ENCODE measurements around the gene HELZ. TPM values are rescaled to one million over a fixed set of nuclear protein-coding genes. Genes with fewer than 3 reads are reported as not detected.

HELZ gene
- total and polyA plus RNA-seq, 2 of the 8 experiments (the other 6 are each of a cell fraction or from before 2014, with no cell fraction given) = 10.0 to 48.7 TPM

DNA sequence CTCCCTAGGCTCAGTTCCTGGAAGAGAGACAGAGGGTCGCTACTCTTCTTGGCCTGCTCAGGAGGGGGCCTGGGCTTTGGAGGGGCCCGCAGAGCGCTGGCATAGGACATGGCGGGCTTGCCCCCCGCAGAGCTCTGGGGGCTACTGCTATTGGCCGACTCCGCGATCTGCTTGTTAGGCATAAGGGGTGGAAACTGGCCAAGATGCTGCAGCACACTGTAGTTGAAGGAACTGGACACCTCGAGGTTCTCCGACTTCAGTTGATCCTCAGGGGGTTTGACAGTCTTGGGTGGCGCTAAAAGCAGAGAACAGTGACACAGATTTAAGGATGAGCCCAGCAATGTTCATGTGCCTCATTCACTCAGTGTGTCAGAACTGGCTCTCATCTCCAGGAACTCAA lies 166.7 kb downstream of the HELZ start:
- H3K23me2 ChIP-seq (ENCODE audit: low read depth, low read length) = no peaks in the 10 kb centered on the region
- no peaks in the 10 kb centered on the region for H4K20me1 ChIP-seq (replicated peaks in 1 of 2; ENCODE audit: control insufficient read depth in 1 of 2, insufficient read depth in 2 of 2, low read length in 2 of 2)
- no peak overlapping the region for H4K5ac ChIP-seq (ENCODE audit: insufficient read length, low read depth, low read length)
- DNase-seq (ENCODE audit: low read depth in 1 of 2, low spot score in 2 of 2) (no peak), FAIRE-seq (no peak)
- no peaks in the 10 kb centered on the region for H3K27me3 ChIP-seq (replicated peaks in 1 of 4; ENCODE audit: control insufficient read depth in 3 of 4, extremely low read depth in 1 of 4, insufficient read depth in 3 of 4, low read length in 3 of 4)
- no peaks in the 10 kb centered on the region for H3K36me3 ChIP-seq (ENCODE audit: control insufficient read depth in 2 of 4, insufficient read depth in 4 of 4, low read length in 3 of 4)
- no peaks in the 10 kb centered on the region for H3K79me2 ChIP-seq (ENCODE audit: control insufficient read depth in 1 of 2, insufficient read depth in 2 of 2, low read length in 2 of 2)
- TF ChIP-seq SIN3A (conservative IDR thresholded peaks at IDR 0.05 in 1 of 2, IDR thresholded peaks at IDR 0.05 in 1 of 2; ENCODE audit: low read depth in 1 of 2, low read length in 2 of 2) (no peak), CBX8 (IDR thresholded peaks at IDR 0.05; ENCODE audit: borderline replicate concordance, low read depth, low read length) (no peak), RNF2 (IDR thresholded peaks at IDR 0.05; ENCODE audit: borderline replicate concordance, low read depth, low read length, missing control alignments, poor library complexity, severe bottlenecking) (no peak), SP2 (IDR thresholded peaks at IDR 0.05; ENCODE audit: low read length) (no peak), BRCA1 (IDR thresholded peaks at IDR 0.05; ENCODE audit: low read depth, low read length) (no peak), RFX5 (IDR thresholded peaks at IDR 0.05; ENCODE audit: borderline replicate concordance, low read depth, low read length) (no peak), SP4 (IDR thresholded peaks at IDR 0.05; ENCODE audit: low read length) (no peak), TCF12 (IDR thresholded peaks at IDR 0.05; ENCODE audit: low read depth, low read length) (no peak), NANOG (IDR thresholded peaks at IDR 0.05; ENCODE audit: insufficient read depth, low read depth, low read length, poor library complexity, severe bottlenecking) (no peak)
- TF ChIP-seq, protein P1, sequence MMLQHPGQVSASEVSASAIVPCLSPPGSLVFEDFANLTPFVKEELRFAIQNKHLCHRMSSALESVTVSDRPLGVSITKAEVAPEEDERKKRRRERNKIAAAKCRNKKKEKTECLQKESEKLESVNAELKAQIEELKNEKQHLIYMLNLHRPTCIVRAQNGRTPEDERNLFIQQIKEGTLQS (IDR thresholded peaks at IDR 0.05; ENCODE audit: insufficient read depth, low read depth, low read length) = no peak
- TF ChIP-seq, protein P2, sequence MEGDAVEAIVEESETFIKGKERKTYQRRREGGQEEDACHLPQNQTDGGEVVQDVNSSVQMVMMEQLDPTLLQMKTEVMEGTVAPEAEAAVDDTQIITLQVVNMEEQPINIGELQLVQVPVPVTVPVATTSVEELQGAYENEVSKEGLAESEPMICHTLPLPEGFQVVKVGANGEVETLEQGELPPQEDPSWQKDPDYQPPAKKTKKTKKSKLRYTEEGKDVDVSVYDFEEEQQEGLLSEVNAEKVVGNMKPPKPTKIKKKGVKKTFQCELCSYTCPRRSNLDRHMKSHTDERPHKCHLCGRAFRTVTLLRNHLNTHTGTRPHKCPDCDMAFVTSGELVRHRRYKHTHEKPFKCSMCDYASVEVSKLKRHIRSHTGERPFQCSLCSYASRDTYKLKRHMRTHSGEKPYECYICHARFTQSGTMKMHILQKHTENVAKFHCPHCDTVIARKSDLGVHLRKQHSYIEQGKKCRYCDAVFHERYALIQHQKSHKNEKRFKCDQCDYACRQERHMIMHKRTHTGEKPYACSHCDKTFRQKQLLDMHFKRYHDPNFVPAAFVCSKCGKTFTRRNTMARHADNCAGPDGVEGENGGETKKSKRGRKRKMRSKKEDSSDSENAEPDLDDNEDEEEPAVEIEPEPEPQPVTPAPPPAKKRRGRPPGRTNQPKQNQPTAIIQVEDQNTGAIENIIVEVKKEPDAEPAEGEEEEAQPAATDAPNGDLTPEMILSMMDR (IDR thresholded peaks at IDR 0.05; ENCODE audit: control extremely low read depth in 1 of 3, insufficient read depth in 1 of 3, low read depth in 1 of 3, low read length in 3 of 3) = no peak
- no peaks in the 10 kb centered on the region for H3K4me1 ChIP-seq (replicated peaks in 1 of 4; ENCODE audit: control insufficient read depth in 3 of 4, insufficient read depth in 4 of 4, low read length in 3 of 4)
- H3K56ac ChIP-seq (replicated peaks; ENCODE audit: insufficient read length, low read depth, low read length) = no peak overlapping the region
- no peak overlapping the region for H2BK20ac ChIP-seq (ENCODE audit: low read length)
- no peak overlapping the region for H3K18ac ChIP-seq (ENCODE audit: extremely low read depth, low read length)
- no peak overlapping the region for H2AFZ ChIP-seq (ENCODE audit: low read length)
- no peak overlapping the region for H3K4me3 ChIP-seq (ENCODE audit: extremely low read depth in 1 of 4, insufficient read depth in 2 of 4, low read depth in 3 of 4, low read length in 4 of 4)
- no peak overlapping the region for H4K91ac ChIP-seq (replicated peaks; ENCODE audit: insufficient read length, low read length)
- WGBS, 2 experiments (ENCODE audit: extremely low coverage in 1 of 2, insufficient coverage in 1 of 2, insufficient read length in 1 of 2, insufficient replicate concordance in 2 of 2, low coverage in 1 of 2, low lambda C conversion rate in 2 of 2, missing lambda C conversion rate in 1 of 2) = 94% methylated on average over 10 of the region's 11 CpGs; no CpG with 5 or more reads in 1 of the 2 experiments
- H3K14ac ChIP-seq (ENCODE audit: insufficient read length) = no peak overlapping the region
- H4K8ac ChIP-seq (ENCODE audit: extremely low read depth, insufficient read depth, low read length) = no peak overlapping the region
- H2AK5ac ChIP-seq (ENCODE audit: low read depth, low read length) = no peak overlapping the region
- no peak overlapping the region for H2BK5ac ChIP-seq (ENCODE audit: low read depth, low read length)
- no peak overlapping the region for H3K23ac ChIP-seq (ENCODE audit: insufficient read length)
- H3K4ac ChIP-seq (replicated peaks; ENCODE audit: insufficient read length, low read depth, low read length) = no peak overlapping the region
- no peak overlapping the region for H2BK120ac ChIP-seq (replicated peaks; ENCODE audit: low read depth, low read length)
- H2BK15ac ChIP-seq (ENCODE audit: low read length) = no peak overlapping the region
- ChIA-PET POLR2A (ENCODE audit: partially characterized antibody) (no interaction called here), CTCF (ENCODE audit: partially characterized antibody) (interaction anchor here (0.6 kb wide), 1 partner anchor 54 kb away, joined by 3 read pairs; no protein-coding TSS in a partner anchor)
- no peak overlapping the region for H3K9ac ChIP-seq (replicated peaks in 1 of 4; ENCODE audit: extremely low read depth in 1 of 4, low read depth in 3 of 4, low read length in 3 of 4)
- no peaks in the 10 kb centered on the region for H3K9me3 ChIP-seq (ENCODE audit: insufficient read depth in 2 of 2, low read depth in 1 of 2, low read length in 1 of 2)
- no peak overlapping the region for H2BK12ac ChIP-seq (ENCODE audit: low read depth, low read length)
- no peak overlapping the region for H3K4me2 ChIP-seq (ENCODE audit: insufficient read depth in 1 of 2, low read depth in 2 of 2, low read length in 2 of 2)
- H3K27ac ChIP-seq (ENCODE audit: low read depth, low read length) = no peak overlapping the region
- no peaks in the 10 kb centered on the region for H3K79me1 ChIP-seq (ENCODE audit: low read depth, low read length)
